HepG2 (cell line): Measurements from ENCODE around the gene MSS51. TPM values are rescaled to one million over a fixed set of nuclear protein-coding genes. Genes with fewer than 3 reads are reported as not detected.

Experiments used
- ARNT2 ChIP-seq: sonication (generic); formaldehyde crosslinking; IDR thresholded peaks from 2 replicates; pipeline ENCODE4 v1.8.0; 2022; ENCODE audit warnings: mild to moderate bottlenecking, low read depth, missing genetic modification reagents, moderate library complexity
- ATF1 ChIP-seq: IDR thresholded peaks from 2 replicates; pipeline ENCODE4 v1.6.1; 2016; ENCODE audit warnings: mild to moderate bottlenecking, control low read depth
- CBX5 ChIP-seq: sonication (generic); formaldehyde crosslinking; IDR thresholded peaks from 2 replicates; pipeline ENCODE4 v1.4.0; 2020; ENCODE audit warnings: missing genetic modification reagents, borderline replicate concordance
- DR1 ChIP-seq: sonication (generic); formaldehyde crosslinking; IDR thresholded peaks from 2 replicates; pipeline ENCODE4 v1.8.0; 2021; ENCODE audit warnings: mild to moderate bottlenecking, missing genetic modification reagents, inconsistent platforms
- ELF4 ChIP-seq: sonication (generic); formaldehyde crosslinking; IDR thresholded peaks from 2 replicates; pipeline ENCODE4 v1.5.0; 2020; ENCODE audit warnings: missing genetic modification reagents, mild to moderate bottlenecking, moderate library complexity, borderline replicate concordance
- IKZF4 ChIP-seq: sonication (generic); formaldehyde crosslinking; IDR thresholded peaks from 2 replicates; pipeline ENCODE4 v1.5.1; 2020; ENCODE audit warnings: borderline replicate concordance, mild to moderate bottlenecking, low read depth, missing genetic modification reagents; ENCODE audit errors: not compliant biosample characterization
- MAFF ChIP-seq: IDR thresholded peaks from 2 replicates; pipeline ENCODE4 v1.6.1; 2011; ENCODE audit warnings: low read depth, low read length, improper control_type of control experiment
- NFRKB ChIP-seq: fragments of 450-650 bp; IDR thresholded peaks from 2 replicates; pipeline ENCODE4 v1.6.1; 2017
- SPEN ChIP-seq: sonication (generic); formaldehyde crosslinking; IDR thresholded peaks from 2 replicates; pipeline ENCODE4 v1.5.1; 2020; ENCODE audit warnings: low read depth, mild to moderate bottlenecking, missing genetic modification reagents
- ZMYM3 ChIP-seq: sonication (generic); formaldehyde crosslinking; IDR thresholded peaks from 2 replicates; pipeline ENCODE4 v1.5.1; 2020; ENCODE audit warnings: mild to moderate bottlenecking, missing genetic modification reagents
- ZNF235 ChIP-seq: sonication (generic); formaldehyde crosslinking; IDR thresholded peaks from 2 replicates; pipeline ENCODE4 v1.8.1; 2023; ENCODE audit warnings: mild to moderate bottlenecking, missing genetic modification reagents, borderline replicate concordance
- ZNF24 ChIP-seq: fragments of 450-650 bp; IDR thresholded peaks from 2 replicates; pipeline ENCODE4 v1.6.1; 2017; ENCODE audit warnings: antibody characterized with exemption, mild to moderate bottlenecking
- ZNF331 ChIP-seq: sonication (generic); formaldehyde crosslinking; IDR thresholded peaks from 2 replicates; pipeline ENCODE4 v1.4.0; 2020; ENCODE audit warnings: missing genetic modification reagents
- ZNF430 ChIP-seq: sonication (generic); formaldehyde crosslinking; IDR thresholded peaks from 2 replicates; pipeline ENCODE4 v1.9.0; 2021; ENCODE audit warnings: mild to moderate bottlenecking, missing genetic modification reagents
- ZNF577 ChIP-seq: sonication (generic); formaldehyde crosslinking; IDR thresholded peaks from 2 replicates; pipeline ENCODE4 v1.4.0; 2020; ENCODE audit warnings: mild to moderate bottlenecking, low read depth, missing genetic modification reagents, borderline replicate concordance
- polyA plus RNA-seq, 8 experiments: library from polyadenylated mRNA; depleted of rRNA in 3 of 8; stranded (reverse) in 7 of 8; unstranded in 1 of 8; fragments of >200 nt; fragmentation: Illumina TruSeq in 4 of 8; extraction: Trizol in 4 of 8; gene quantifications; 2 replicates each; pipeline versions ENCODE4 v1.2.1 to v1.2.3, GENCODE V29; 2011 to 2016; ENCODE audit warnings: low read depth in 4 of 8, missing spikeins in 1 of 8, mixed read lengths in 1 of 8; ENCODE audit not compliant: insufficient read depth in 1 of 8
- total RNA-seq, 5 experiments: library from RNA; depleted of rRNA; stranded (reverse); fragments of >200 nt; fragmentation: Illumina TruSeq; extraction: Trizol; gene quantifications; 2 replicates each; pipeline ENCODE4 v1.2.3, GENCODE V29; 2016; ENCODE audit warnings: low read depth in 1 of 5
- TF ChIP-seq, protein P1 (sequence below): sonication (generic); formaldehyde crosslinking; IDR thresholded peaks from 2 replicates; pipeline ENCODE4 v1.5.1; 2020; ENCODE audit warnings: mild to moderate bottlenecking, moderate library complexity, missing genetic modification reagents
- TF ChIP-seq, protein P2 (sequence below): sonication (generic); formaldehyde crosslinking; IDR thresholded peaks from 2 replicates; pipeline ENCODE4 v1.4.0; 2020; ENCODE audit warnings: missing genetic modification reagents
- TF ChIP-seq, protein P3 (sequence below): sonication (generic); formaldehyde crosslinking; IDR thresholded peaks from 2 replicates; pipeline ENCODE4 v1.4.0; 2020; ENCODE audit warnings: missing genetic modification reagents, borderline replicate concordance
- TF ChIP-seq, protein P4 (sequence below): sonication (generic); formaldehyde crosslinking; IDR thresholded peaks from 2 replicates; pipeline ENCODE4 v1.4.0; 2020; ENCODE audit warnings: missing genetic modification reagents
- TF ChIP-seq, protein P5 (sequence below): sonication (generic); formaldehyde crosslinking; IDR thresholded peaks from 2 replicates; pipeline ENCODE4 v1.5.0; 2020; ENCODE audit warnings: missing genetic modification reagents
- TF ChIP-seq, protein P6 (sequence below): sonication (generic); formaldehyde crosslinking; IDR thresholded peaks from 2 replicates; pipeline ENCODE4 v1.5.0; 2020; ENCODE audit warnings: missing genetic modification reagents

MSS51 gene
- total and polyA plus RNA-seq, 2 of the 13 experiments (the other 11 are each of a cell fraction or from before 2014, with no cell fraction given): 0.91 to 2.4 TPM

DNA sequence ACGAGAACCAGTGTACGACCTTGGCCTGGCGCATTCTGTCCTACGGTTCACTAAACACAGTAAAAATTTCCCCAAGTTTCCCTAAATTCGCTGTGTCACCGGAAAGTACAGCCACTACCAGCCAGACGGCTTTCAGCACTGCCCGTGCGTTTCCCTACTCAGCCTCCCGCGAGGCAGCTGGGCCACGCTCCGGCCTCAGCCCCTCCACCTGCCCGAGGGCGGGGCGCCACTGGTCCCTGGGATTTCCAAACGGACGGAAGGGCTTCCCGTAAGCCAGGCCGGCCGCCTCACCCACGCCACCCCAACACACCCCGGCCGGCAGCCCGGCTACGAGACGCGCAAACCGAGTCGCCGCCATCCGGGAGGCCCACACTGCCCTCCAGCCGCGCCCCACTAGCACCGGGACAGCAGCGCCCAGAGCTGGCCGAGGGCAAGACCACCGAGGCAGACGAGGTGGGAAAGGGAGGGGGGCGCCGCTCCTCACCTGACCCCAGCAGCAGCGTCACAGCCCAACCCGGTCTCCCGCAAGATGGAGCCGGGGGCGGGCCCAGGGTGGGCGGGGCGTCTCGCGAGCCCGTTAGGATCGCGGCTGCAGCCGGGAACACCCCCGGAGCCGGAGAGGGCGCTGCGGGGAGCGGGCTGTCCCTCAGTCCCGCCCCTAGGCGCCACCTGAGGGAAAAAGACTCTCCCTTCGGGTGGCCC lies 19.7 kb downstream of the MSS51 start, which contains the start of gene ANXA7 (continued):
- TF ChIP-seq, protein P1, sequence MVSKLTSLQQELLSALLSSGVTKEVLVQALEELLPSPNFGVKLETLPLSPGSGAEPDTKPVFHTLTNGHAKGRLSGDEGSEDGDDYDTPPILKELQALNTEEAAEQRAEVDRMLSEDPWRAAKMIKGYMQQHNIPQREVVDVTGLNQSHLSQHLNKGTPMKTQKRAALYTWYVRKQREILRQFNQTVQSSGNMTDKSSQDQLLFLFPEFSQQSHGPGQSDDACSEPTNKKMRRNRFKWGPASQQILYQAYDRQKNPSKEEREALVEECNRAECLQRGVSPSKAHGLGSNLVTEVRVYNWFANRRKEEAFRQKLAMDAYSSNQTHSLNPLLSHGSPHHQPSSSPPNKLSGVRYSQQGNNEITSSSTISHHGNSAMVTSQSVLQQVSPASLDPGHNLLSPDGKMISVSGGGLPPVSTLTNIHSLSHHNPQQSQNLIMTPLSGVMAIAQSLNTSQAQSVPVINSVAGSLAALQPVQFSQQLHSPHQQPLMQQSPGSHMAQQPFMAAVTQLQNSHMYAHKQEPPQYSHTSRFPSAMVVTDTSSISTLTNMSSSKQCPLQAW (CRISPR knock-in tag): peak; percentile 77
- TF ChIP-seq ZNF430 (CRISPR knock-in tag): peak; percentile 93
- TF ChIP-seq ELF4 (CRISPR knock-in tag): no peak; the same call in 1 of the 2 replicates
- peak; percentile 62 for TF ChIP-seq IKZF4 (CRISPR knock-in tag)
- 0 out of 2 replicates have a peak, but pooled peaks have one; percentile 13 for TF ChIP-seq MAFF
- TF ChIP-seq ZNF331 (CRISPR knock-in tag): peak; percentile 40; the same call in 1 of the 2 replicates
- TF ChIP-seq CBX5: peak; percentile 58; the same call in 1 of the 2 replicates
- no peak for TF ChIP-seq NFRKB
- no peak for TF ChIP-seq ZNF24
- TF ChIP-seq ATF1 (CRISPR knock-in tag): no peak
- TF ChIP-seq ZNF577 (CRISPR knock-in tag): no peak
- TF ChIP-seq ZNF235 (CRISPR knock-in tag): no peak
- TF ChIP-seq, protein P2, sequence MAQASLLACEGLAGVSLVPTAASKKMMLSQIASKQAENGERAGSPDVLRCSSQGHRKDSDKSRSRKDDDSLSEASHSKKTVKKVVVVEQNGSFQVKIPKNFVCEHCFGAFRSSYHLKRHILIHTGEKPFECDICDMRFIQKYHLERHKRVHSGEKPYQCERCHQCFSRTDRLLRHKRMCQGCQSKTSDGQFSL: no peak; the same call in 1 of the 2 replicates
- TF ChIP-seq DR1 (CRISPR knock-in tag): no peak; the same call in 1 of the 2 replicates
- TF ChIP-seq, protein P3, sequence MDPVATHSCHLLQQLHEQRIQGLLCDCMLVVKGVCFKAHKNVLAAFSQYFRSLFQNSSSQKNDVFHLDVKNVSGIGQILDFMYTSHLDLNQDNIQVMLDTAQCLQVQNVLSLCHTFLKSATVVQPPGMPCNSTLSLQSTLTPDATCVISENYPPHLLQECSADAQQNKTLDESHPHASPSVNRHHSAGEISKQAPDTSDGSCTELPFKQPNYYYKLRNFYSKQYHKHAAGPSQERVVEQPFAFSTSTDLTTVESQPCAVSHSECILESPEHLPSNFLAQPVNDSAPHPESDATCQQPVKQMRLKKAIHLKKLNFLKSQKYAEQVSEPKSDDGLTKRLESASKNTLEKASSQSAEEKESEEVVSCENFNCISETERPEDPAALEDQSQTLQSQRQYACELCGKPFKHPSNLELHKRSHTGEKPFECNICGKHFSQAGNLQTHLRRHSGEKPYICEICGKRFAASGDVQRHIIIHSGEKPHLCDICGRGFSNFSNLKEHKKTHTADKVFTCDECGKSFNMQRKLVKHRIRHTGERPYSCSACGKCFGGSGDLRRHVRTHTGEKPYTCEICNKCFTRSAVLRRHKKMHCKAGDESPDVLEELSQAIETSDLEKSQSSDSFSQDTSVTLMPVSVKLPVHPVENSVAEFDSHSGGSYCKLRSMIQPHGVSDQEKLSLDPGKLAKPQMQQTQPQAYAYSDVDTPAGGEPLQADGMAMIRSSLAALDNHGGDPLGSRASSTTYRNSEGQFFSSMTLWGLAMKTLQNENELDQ (CRISPR knock-in tag): no peak
- peak; percentile 74; the same call in 1 of the 2 replicates for TF ChIP-seq ARNT2 (CRISPR knock-in tag)
- TF ChIP-seq, protein P4, sequence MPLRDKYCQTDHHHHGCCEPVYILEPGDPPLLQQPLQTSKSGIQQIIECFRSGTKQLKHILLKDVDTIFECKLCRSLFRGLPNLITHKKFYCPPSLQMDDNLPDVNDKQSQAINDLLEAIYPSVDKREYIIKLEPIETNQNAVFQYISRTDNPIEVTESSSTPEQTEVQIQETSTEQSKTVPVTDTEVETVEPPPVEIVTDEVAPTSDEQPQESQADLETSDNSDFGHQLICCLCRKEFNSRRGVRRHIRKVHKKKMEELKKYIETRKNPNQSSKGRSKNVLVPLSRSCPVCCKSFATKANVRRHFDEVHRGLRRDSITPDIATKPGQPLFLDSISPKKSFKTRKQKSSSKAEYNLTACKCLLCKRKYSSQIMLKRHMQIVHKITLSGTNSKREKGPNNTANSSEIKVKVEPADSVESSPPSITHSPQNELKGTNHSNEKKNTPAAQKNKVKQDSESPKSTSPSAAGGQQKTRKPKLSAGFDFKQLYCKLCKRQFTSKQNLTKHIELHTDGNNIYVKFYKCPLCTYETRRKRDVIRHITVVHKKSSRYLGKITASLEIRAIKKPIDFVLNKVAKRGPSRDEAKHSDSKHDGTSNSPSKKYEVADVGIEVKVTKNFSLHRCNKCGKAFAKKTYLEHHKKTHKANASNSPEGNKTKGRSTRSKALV (CRISPR knock-in tag): no peak
- TF ChIP-seq, protein P5, sequence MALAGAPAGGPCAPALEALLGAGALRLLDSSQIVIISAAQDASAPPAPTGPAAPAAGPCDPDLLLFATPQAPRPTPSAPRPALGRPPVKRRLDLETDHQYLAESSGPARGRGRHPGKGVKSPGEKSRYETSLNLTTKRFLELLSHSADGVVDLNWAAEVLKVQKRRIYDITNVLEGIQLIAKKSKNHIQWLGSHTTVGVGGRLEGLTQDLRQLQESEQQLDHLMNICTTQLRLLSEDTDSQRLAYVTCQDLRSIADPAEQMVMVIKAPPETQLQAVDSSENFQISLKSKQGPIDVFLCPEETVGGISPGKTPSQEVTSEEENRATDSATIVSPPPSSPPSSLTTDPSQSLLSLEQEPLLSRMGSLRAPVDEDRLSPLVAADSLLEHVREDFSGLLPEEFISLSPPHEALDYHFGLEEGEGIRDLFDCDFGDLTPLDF (CRISPR knock-in tag): no peak
- TF ChIP-seq SPEN (CRISPR knock-in tag): peak; percentile 85
- TF ChIP-seq, protein P6, sequence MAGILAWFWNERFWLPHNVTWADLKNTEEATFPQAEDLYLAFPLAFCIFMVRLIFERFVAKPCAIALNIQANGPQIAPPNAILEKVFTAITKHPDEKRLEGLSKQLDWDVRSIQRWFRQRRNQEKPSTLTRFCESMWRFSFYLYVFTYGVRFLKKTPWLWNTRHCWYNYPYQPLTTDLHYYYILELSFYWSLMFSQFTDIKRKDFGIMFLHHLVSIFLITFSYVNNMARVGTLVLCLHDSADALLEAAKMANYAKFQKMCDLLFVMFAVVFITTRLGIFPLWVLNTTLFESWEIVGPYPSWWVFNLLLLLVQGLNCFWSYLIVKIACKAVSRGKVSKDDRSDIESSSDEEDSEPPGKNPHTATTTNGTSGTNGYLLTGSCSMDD (CRISPR knock-in tag): no peak
- 0 out of 2 replicates have a peak, but pooled peaks have one; percentile 40 for TF ChIP-seq ZMYM3 (CRISPR knock-in tag)
